Myocyte (in vitro differentiated cells): ENCODE results near the gene ELOVL1. TPM values are rescaled to one million over a fixed set of nuclear protein-coding genes. Genes with fewer than 3 reads are reported as not detected.
A peak's percentile ranks its signal among the peaks of the same experiment; 100 is the strongest.

Experiments
- DNase-seq: peaks from one replicate; pipeline ENCODE4 v3.0.0-alpha.2; 2012; ENCODE audit warnings: low read depth
- microRNA-seq: library from miRNA; unstranded; fragments of <30 nt; microRNA quantifications from one replicate; pipeline ENCODE4, GENCODE V29; 2016
- total RNA-seq: library from RNA; depleted of rRNA; stranded (reverse); fragments of >200 nt; gene quantifications from 2 replicates; pipeline ENCODE4 v1.2.3, GENCODE V29; 2014

ELOVL1 gene
- total RNA-seq, 1 donor from 2014 or later = 48.2 TPM

- DNase-seq = peak; percentile 66
Observed at GRCh38 chr1:43329995-43330751, 37.6 kb downstream of the ELOVL1 start.

- no peak for DNase-seq
Observed at GRCh38 chr1:43327549-43328292, 40.1 kb downstream of the ELOVL1 start.

GRCh38 chr1:43325381-43325780 is 42.4 kb downstream of the ELOVL1 start:
- no peak for DNase-seq

GRCh38 chr1:43324810-43325209 is 43.0 kb downstream of the ELOVL1 start:
- DNase-seq = no peak

- DNase-seq = no peak
Observed at GRCh38 chr1:43322506-43322905, 45.3 kb downstream of the ELOVL1 start.

- no peak for DNase-seq
Observed at GRCh38 chr1:43321331-43321891, 46.4 kb downstream of the ELOVL1 start.

GRCh38 chr1:43319766-43320165 is 48.0 kb downstream of the ELOVL1 start:
- DNase-seq = no peak

GRCh38 chr1:43319288-43319687 is 48.5 kb downstream of the ELOVL1 start:
- no peak for DNase-seq

GRCh38 chr1:43318831-43319230 is 49.0 kb downstream of the ELOVL1 start:
- DNase-seq = no peak

GRCh38 chr1:43317817-43318471 is 49.9 kb downstream of the ELOVL1 start:
- DNase-seq = no peak

GRCh38 chr1:43316738-43317520 is 50.9 kb downstream of the ELOVL1 start:
- no peak for DNase-seq

GRCh38 chr1:43315963-43316737 is 51.7 kb downstream of the ELOVL1 start:
- DNase-seq = no peak

GRCh38 chr1:43315481-43315880 is 52.3 kb downstream of the ELOVL1 start:
- no peak for DNase-seq

GRCh38 chr1:43314233-43314632 is 53.6 kb downstream of the ELOVL1 start:
- no peak for DNase-seq

- DNase-seq = no peak
Observed at GRCh38 chr1:43313771-43314170, 54.0 kb downstream of the ELOVL1 start.

Small RNA genes within 50 kb of the gene (microRNA-seq; reads per million reads assigned to microRNA genes)
- gene MIR6734 = 0.48 reads per million

Other genes with a start within 250 kb of the ELOVL1 start
- 67.4 and 74.0 TPM in 2 replicates for gene EBNA1BP2, start 195.7 kb downstream of the ELOVL1 start, total RNA-seq
- gene CFAP57, start 195.7 kb downstream of the ELOVL1 start, total RNA-seq = 0.21 and 0.47 TPM in 2 replicates
- not detected in 2 replicates for gene TMEM125, start 98.0 kb downstream of the ELOVL1 start, total RNA-seq
- gene C1orf210, start 82.4 kb downstream of the ELOVL1 start, total RNA-seq = not detected in 2 replicates
- 0.11 TPM in 1 of 2 replicates, not detected in the other for gene TIE1, start 67.0 kb downstream of the ELOVL1 start, total RNA-seq
- 0.08 TPM in 1 of 2 replicates, not detected in the other for gene MPL, start 30.2 kb downstream of the ELOVL1 start, total RNA-seq
- gene CDC20, start 9.0 kb downstream of the ELOVL1 start, total RNA-seq = 0.68 and 2.0 TPM in 2 replicates
- gene MED8, start 21.8 kb upstream of the ELOVL1 start, total RNA-seq = 24.8 and 37.0 TPM in 2 replicates
- 13.8 and 19.5 TPM in 2 replicates for gene SZT2, start 21.9 kb upstream of the ELOVL1 start, total RNA-seq
- gene HYI, start 85.9 kb upstream of the ELOVL1 start, total RNA-seq = 8.7 and 12.4 TPM in 2 replicates
- gene PTPRF, start 162.9 kb upstream of the ELOVL1 start, total RNA-seq = 7.8 and 9.9 TPM in 2 replicates